ENCODE results near the gene INPP4B. TPM values are rescaled to one million over a fixed set of nuclear protein-coding genes. Genes with fewer than 3 reads are reported as not detected.

The INPP4B gene
- total and polyA plus RNA-seq, 2 donors from 2014 or later, result 2.6 to 18.9 TPM

DNA sequence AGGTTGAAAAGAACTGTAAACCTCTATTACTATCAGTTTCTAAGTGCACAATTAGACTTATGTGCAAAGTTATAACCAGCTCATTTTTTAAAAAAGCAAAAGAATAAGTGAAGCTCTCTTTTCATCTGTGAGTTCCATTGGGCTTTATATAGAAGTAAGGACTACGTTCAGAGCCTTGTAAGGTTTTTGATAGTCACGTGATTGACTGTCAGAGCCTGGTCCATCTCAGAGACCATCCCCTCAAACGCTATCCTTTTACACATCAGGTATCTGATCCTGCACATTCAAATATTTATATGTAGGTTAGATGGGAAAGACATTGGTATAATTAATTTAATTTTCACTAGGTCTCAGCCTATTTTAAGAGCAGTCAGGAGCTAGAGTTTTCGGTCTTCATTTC lies 279.3 kb downstream of the INPP4B start:
- no peaks in the 10 kb centered on the region for H3K36me3 ChIP-seq (ENCODE audit: control insufficient read depth in 2 of 3, insufficient read depth in 3 of 3, low read length in 3 of 3)
- TF ChIP-seq, protein P1, sequence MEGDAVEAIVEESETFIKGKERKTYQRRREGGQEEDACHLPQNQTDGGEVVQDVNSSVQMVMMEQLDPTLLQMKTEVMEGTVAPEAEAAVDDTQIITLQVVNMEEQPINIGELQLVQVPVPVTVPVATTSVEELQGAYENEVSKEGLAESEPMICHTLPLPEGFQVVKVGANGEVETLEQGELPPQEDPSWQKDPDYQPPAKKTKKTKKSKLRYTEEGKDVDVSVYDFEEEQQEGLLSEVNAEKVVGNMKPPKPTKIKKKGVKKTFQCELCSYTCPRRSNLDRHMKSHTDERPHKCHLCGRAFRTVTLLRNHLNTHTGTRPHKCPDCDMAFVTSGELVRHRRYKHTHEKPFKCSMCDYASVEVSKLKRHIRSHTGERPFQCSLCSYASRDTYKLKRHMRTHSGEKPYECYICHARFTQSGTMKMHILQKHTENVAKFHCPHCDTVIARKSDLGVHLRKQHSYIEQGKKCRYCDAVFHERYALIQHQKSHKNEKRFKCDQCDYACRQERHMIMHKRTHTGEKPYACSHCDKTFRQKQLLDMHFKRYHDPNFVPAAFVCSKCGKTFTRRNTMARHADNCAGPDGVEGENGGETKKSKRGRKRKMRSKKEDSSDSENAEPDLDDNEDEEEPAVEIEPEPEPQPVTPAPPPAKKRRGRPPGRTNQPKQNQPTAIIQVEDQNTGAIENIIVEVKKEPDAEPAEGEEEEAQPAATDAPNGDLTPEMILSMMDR (IDR thresholded peaks at IDR 0.05; ENCODE audit: borderline replicate concordance, extremely low read depth, insufficient read depth), result no peak
- no peak overlapping the region for H3K27ac ChIP-seq (ENCODE audit: low read depth in 2 of 2, low read length in 2 of 2)
- no peak for DNase-seq
- H3K4me3 ChIP-seq (ENCODE audit: low read length in 3 of 3), result no peak overlapping the region
- intact Hi-C loops (cut with DNase I), result no loop called here
- H3K9ac ChIP-seq (ENCODE audit: low read length in 3 of 3), result no peak overlapping the region
- H3K4me1 ChIP-seq (ENCODE audit: control insufficient read depth in 2 of 3, insufficient read depth in 2 of 3, low read depth in 1 of 3, low read length in 3 of 3), result peaks cover 0 to 4% (median 0%) of the 10 kb centered on the region in 3 donors
- no peak for FAIRE-seq
- H3K27me3 ChIP-seq (ENCODE audit: control insufficient read depth, insufficient read depth, low read length), result no peaks in the 10 kb centered on the region
- H3K9me3 ChIP-seq (ENCODE audit: control insufficient read depth in 2 of 3, insufficient read depth in 1 of 3, low read length in 3 of 3), result no peaks in the 10 kb centered on the region

DNA sequence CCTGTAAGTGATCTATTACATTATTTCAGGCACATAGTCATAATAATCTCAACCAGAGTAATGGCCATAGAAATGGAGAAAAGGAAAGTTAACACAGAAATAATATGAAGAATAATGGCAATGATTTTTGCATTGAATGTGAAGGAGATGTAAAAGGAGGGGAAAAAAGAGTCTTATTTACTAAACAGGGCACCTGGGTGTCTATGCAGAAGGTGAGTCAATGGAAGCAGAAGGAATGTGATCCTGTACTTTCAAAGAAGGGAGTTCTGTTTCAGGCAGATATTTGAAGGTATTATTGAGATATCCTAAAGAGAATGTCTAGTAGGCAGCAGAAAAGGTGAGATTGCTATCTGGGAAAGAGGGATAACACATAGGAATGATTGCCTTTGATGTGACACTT lies 279.9 kb downstream of the INPP4B start:
- Histone ChIP-seq H3K9ac (ENCODE audit: low read length in 3 of 3) (no peak overlapping the region), H3K4me1 (ENCODE audit: control insufficient read depth in 2 of 3, insufficient read depth in 2 of 3, low read depth in 1 of 3, low read length in 3 of 3) (peaks cover 0 to 4% (median 0%) of the 10 kb centered on the region in 3 donors), H3K27ac (ENCODE audit: low read depth in 2 of 2, low read length in 2 of 2) (no peak overlapping the region), H3K4me3 (ENCODE audit: low read length in 3 of 3) (no peak overlapping the region), H3K36me3 (ENCODE audit: control insufficient read depth in 2 of 3, insufficient read depth in 3 of 3, low read length in 3 of 3) (no peaks in the 10 kb centered on the region), H3K9me3 (ENCODE audit: control insufficient read depth in 2 of 3, insufficient read depth in 1 of 3, low read length in 3 of 3) (no peaks in the 10 kb centered on the region), H3K27me3 (ENCODE audit: control insufficient read depth, insufficient read depth, low read length) (no peaks in the 10 kb centered on the region)
- FAIRE-seq, result no peak
- TF ChIP-seq, protein P1 (IDR thresholded peaks at IDR 0.05; ENCODE audit: borderline replicate concordance, extremely low read depth, insufficient read depth), result no peak
- DNase-seq, result no peak
- intact Hi-C loops (cut with DNase I), result no loop called here

DNA sequence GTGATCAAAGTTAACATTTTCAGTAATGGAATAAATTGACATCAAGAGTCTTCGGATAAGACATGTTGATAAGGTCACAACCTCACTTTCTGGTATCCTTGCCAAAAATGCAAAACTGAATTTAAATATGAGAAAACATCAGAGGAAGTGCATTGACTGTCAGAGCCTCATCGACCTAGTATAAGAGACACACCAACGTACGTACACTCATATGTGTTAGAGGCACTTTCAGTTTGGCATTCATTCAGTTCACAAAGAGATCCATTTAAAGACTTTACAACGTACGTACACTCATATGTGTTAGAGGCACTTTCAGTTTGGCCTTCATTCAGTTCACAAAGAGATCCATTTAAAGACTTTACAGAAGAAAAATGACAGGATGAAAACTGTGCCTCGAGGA lies 280.3 kb downstream of the INPP4B start:
- Histone ChIP-seq H3K36me3 (ENCODE audit: control insufficient read depth in 2 of 3, insufficient read depth in 3 of 3, low read length in 3 of 3) (no peaks in the 10 kb centered on the region), H3K9me3 (ENCODE audit: control insufficient read depth in 2 of 3, insufficient read depth in 1 of 3, low read length in 3 of 3) (no peaks in the 10 kb centered on the region), H3K9ac (ENCODE audit: low read length in 3 of 3) (no peak overlapping the region), H3K4me1 (ENCODE audit: control insufficient read depth in 2 of 3, insufficient read depth in 2 of 3, low read depth in 1 of 3, low read length in 3 of 3) (peaks cover 0 to 4% (median 0%) of the 10 kb centered on the region in 3 donors), H3K4me3 (ENCODE audit: low read length in 3 of 3) (no peak overlapping the region), H3K27ac (ENCODE audit: low read depth in 2 of 2, low read length in 2 of 2) (no peak overlapping the region), H3K27me3 (ENCODE audit: control insufficient read depth, insufficient read depth, low read length) (no peaks in the 10 kb centered on the region)
- no peak for DNase-seq
- intact Hi-C loops (cut with DNase I), result no loop called here
- TF ChIP-seq, protein P1 (IDR thresholded peaks at IDR 0.05; ENCODE audit: borderline replicate concordance, extremely low read depth, insufficient read depth), result no peak
- no peak for FAIRE-seq

DNA sequence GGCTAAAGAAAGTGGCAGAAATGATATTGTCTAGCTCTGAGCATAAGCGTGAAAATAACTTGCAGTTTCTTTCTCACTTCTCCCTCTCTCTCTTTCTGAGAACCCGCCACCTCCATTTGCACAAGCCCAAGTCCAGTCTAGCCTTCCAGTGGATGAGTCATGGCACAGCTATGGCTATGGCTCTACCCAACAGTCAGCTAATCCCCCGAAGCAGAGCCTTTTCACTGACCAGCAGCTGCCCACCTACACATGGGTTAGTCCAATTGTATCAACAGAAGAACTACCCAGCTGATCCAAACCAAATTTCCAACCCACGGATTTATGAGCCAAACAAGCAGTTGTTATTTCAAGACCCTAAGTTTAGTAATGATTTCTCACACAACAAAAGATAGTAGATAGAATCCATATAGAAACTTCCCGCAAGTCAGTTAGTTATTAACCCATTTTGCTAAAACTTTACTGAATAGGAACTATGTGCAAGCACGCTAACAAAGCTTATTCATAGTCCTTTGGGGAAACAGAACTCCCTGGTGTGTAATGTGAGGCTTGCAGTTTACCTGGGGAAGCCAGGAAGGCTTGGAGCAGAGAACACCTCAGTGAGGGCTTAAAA lies 282.3 kb downstream of the INPP4B start:
- no peaks in the 10 kb centered on the region for H3K9me3 ChIP-seq (ENCODE audit: control insufficient read depth in 2 of 3, insufficient read depth in 1 of 3, low read length in 3 of 3)
- H3K27ac ChIP-seq (ENCODE audit: low read depth in 2 of 2, low read length in 2 of 2), result no peak overlapping the region
- no peaks in the 10 kb centered on the region for H3K36me3 ChIP-seq (ENCODE audit: control insufficient read depth in 2 of 3, insufficient read depth in 3 of 3, low read length in 3 of 3)
- TF ChIP-seq, protein P1 (IDR thresholded peaks at IDR 0.05; ENCODE audit: borderline replicate concordance, extremely low read depth, insufficient read depth), result no peak
- no peak overlapping the region for H3K4me3 ChIP-seq (ENCODE audit: low read length in 3 of 3)
- DNase-seq (no peak), FAIRE-seq (no peak)
- peaks cover 0 to 4% (median 0%) of the 10 kb centered on the region in 3 donors for H3K4me1 ChIP-seq (ENCODE audit: control insufficient read depth in 2 of 3, insufficient read depth in 2 of 3, low read depth in 1 of 3, low read length in 3 of 3)
- no peak overlapping the region for H3K9ac ChIP-seq (ENCODE audit: low read length in 3 of 3)
- no peaks in the 10 kb centered on the region for H3K27me3 ChIP-seq (ENCODE audit: control insufficient read depth, insufficient read depth, low read length)
- intact Hi-C loops (cut with DNase I), result no loop called here
